Measurements from ENCODE around the gene IFT52. TPM values are rescaled to one million over a fixed set of nuclear protein-coding genes. Genes with fewer than 3 reads are reported as not detected.

Gene IFT52
- total RNA-seq, 2 donors from 2014 or later, result 12.6 to 19.2 TPM

GRCh38 chr20:43655937-43656336 lies 65.2 kb downstream of the IFT52 start:
- Histone ChIP-seq H3K27me3 (no peaks in the 10 kb centered on the region), H3K27ac (no peak overlapping the region), H3K9me3 (no peaks in the 10 kb centered on the region), H3K9ac (ENCODE audit: low read depth in 2 of 2, low read length in 2 of 2) (no peak overlapping the region), H3K4me1 (peaks cover 3% of the 10 kb centered on the region), H3K36me3 (no peaks in the 10 kb centered on the region), H3K4me3 (no peak overlapping the region)
- intact Hi-C loops (cut with DNase I), result no loop called here
- DNase-seq, result no peak
- TF ChIP-seq CTCF (IDR thresholded peaks at IDR 0.05), result no peak

GRCh38 chr20:43658069-43658722 lies 67.5 kb downstream of the IFT52 start:
- H3K4me1 ChIP-seq, result peaks cover 3% of the 10 kb centered on the region
- H3K27me3 ChIP-seq, result no peaks in the 10 kb centered on the region
- peak; percentile 9 for TF ChIP-seq CTCF (IDR thresholded peaks at IDR 0.05)
- H3K9ac ChIP-seq (ENCODE audit: low read depth in 2 of 2, low read length in 2 of 2), result peak overlapping the region; percentile 89 to 90
- H3K27ac ChIP-seq, result peak overlapping the region; percentile 71
- no peaks in the 10 kb centered on the region for H3K9me3 ChIP-seq
- H3K4me3 ChIP-seq, result peak overlapping the region; percentile 57
- no peak for DNase-seq
- no peaks in the 10 kb centered on the region for H3K36me3 ChIP-seq
- intact Hi-C loops (cut with DNase I), result no loop called here

- Histone ChIP-seq H3K9me3 (no peaks in the 10 kb centered on the region), H3K4me1 (peaks cover 9% of the 10 kb centered on the region), H3K9ac (ENCODE audit: low read depth in 2 of 2, low read length in 2 of 2) (no peak overlapping the region), H3K27ac (no peak overlapping the region), H3K36me3 (no peaks in the 10 kb centered on the region), H3K4me3 (no peak overlapping the region), H3K27me3 (no peaks in the 10 kb centered on the region)
- TF ChIP-seq CTCF (IDR thresholded peaks at IDR 0.05), result no peak
- no peak for DNase-seq
- intact Hi-C loops (cut with DNase I), result no loop called here
Measured at GRCh38 chr20:43658723-43659419, 68.1 kb downstream of the IFT52 start.

GRCh38 chr20:43662943-43663655 lies 72.4 kb downstream of the IFT52 start:
- H3K9me3 ChIP-seq, result no peaks in the 10 kb centered on the region
- intact Hi-C loops (cut with DNase I), result loop anchor here (10.0 kb wide), 1 partner anchor 208 kb away; the partner anchor contains the start of gene SRSF6
- no peak overlapping the region for H3K9ac ChIP-seq (ENCODE audit: low read depth in 2 of 2, low read length in 2 of 2)
- TF ChIP-seq CTCF (IDR thresholded peaks at IDR 0.05), result no peak
- no peaks in the 10 kb centered on the region for H3K36me3 ChIP-seq
- peak; percentile 54 for DNase-seq
- H3K27me3 ChIP-seq, result no peaks in the 10 kb centered on the region
- peak overlapping the region; percentile 22 for H3K27ac ChIP-seq
- H3K4me3 ChIP-seq, result no peak overlapping the region
- H3K4me1 ChIP-seq, result peaks cover 16% of the 10 kb centered on the region

GRCh38 chr20:43665466-43666176 lies 74.9 kb downstream of the IFT52 start:
- no peaks in the 10 kb centered on the region for H3K9me3 ChIP-seq
- H3K4me3 ChIP-seq, result no peak overlapping the region
- no peaks in the 10 kb centered on the region for H3K36me3 ChIP-seq
- H3K27ac ChIP-seq, result no peak overlapping the region
- intact Hi-C loops (cut with DNase I), result loop anchor here (10.0 kb wide), 1 partner anchor 211 kb away; the partner anchor contains the start of gene SRSF6
- peaks cover 14% of the 10 kb centered on the region for H3K4me1 ChIP-seq
- no peaks in the 10 kb centered on the region for H3K27me3 ChIP-seq
- no peak for TF ChIP-seq CTCF (IDR thresholded peaks at IDR 0.05)
- no peak for DNase-seq
- no peak overlapping the region for H3K9ac ChIP-seq (ENCODE audit: low read depth in 2 of 2, low read length in 2 of 2)

Data from colonic mucosa (tissue), 4 donors.